Body of pancreas (tissue), 4 donors: ENCODE results near the gene CCDC195. TPM values are rescaled to one million over a fixed set of nuclear protein-coding genes. Genes with fewer than 3 reads are reported as not detected.
"Not testable (repeated sequence)": the region's sequence is repeated elsewhere in the genome, so short reads cannot be mapped to it uniquely, and the experiment has no call there.

Experiments
- ATAC-seq: fragments of 150-250 bp; one replicate; pipeline ENCODE4 v1.9.1; 2016
- DNase-seq, 4 donors: peaks; one replicate each; pipeline ENCODE4 v3.0.0-alpha.2; 2019
- H3K27ac ChIP-seq, 4 donors: fragments of 200-600 bp; sonication (generic); 1 replicate in 3 of 4; 2 replicates in 1 of 4; pipeline versions ENCODE4 v1.5.1 to v1.6.1; 2016 to 2019; ENCODE audit warnings: mild to moderate bottlenecking in 1 of 4, mixed read lengths in 1 of 4, moderate library complexity in 1 of 4
- H3K27me3 ChIP-seq, 2 donors: fragments of 200-600 bp; sonication (generic); one replicate each; pipeline ENCODE4 v1.6.0; 2016; ENCODE audit warnings: mild to moderate bottlenecking in 1 of 2
- H3K36me3 ChIP-seq, 2 donors: fragments of 200-600 bp; sonication (generic); replicated peaks in 1 of 2; 2 replicates each; pipeline ENCODE4 v1.5.1; 2016; ENCODE audit warnings: low read depth in 2 of 2; ENCODE audit not compliant: insufficient read depth in 1 of 2
- H3K4me1 ChIP-seq: fragments of 200-600 bp; sonication (generic); one replicate; pipeline ENCODE4 v1.6.0; 2016
- H3K4me3 ChIP-seq, 2 donors: fragments of 200-600 bp; sonication (generic); 1 replicate in 1 of 2; 2 replicates in 1 of 2; pipeline ENCODE4 v1.5.1; 2016 to 2019
- H3K9me3 ChIP-seq, 3 donors: fragments of 200-600 bp; sonication (generic); 1 replicate in 2 of 3; 2 replicates in 1 of 3; pipeline ENCODE4 v1.5.1; 2016
- CTCF ChIP-seq, 7 experiments: fragments of 450-650 bp in 4 of 7; fragments of 200-600 bp in 3 of 7; sonication (generic) in 3 of 7; IDR thresholded peaks; one replicate each; pipeline ENCODE4 v1.5.1; 2016 to 2019; ENCODE audit warnings: antibody characterized with exemption in 7 of 7
- POLR2A ChIP-seq, 3 donors: fragments of 450-650 bp; IDR thresholded peaks; one replicate each; pipeline ENCODE4 v1.6.1; 2016; ENCODE audit warnings: antibody characterized with exemption in 3 of 3, mild to moderate bottlenecking in 2 of 3
- WGBS, 2 donors: methylation state at CpG; one replicate each; pipeline ENCODE4 v1.1.5; 2017; 5-methylcytosine and 5-hydroxymethylcytosine counted together
- intact Hi-C: fragments of 100-400 bp; cut with DNase I; formaldehyde crosslinking; loops from one replicate; pipeline ENCODE4 v1.15.1; 2023
- total RNA-seq, 2 donors: library from RNA; depleted of rRNA; stranded (reverse); fragments of >200 nt; gene quantifications; one replicate each; pipeline ENCODE4 v1.1.0, GENCODE V29; 2016

CCDC195 gene
- total RNA-seq, 2 donors from 2014 or later, result not detected

DNA sequence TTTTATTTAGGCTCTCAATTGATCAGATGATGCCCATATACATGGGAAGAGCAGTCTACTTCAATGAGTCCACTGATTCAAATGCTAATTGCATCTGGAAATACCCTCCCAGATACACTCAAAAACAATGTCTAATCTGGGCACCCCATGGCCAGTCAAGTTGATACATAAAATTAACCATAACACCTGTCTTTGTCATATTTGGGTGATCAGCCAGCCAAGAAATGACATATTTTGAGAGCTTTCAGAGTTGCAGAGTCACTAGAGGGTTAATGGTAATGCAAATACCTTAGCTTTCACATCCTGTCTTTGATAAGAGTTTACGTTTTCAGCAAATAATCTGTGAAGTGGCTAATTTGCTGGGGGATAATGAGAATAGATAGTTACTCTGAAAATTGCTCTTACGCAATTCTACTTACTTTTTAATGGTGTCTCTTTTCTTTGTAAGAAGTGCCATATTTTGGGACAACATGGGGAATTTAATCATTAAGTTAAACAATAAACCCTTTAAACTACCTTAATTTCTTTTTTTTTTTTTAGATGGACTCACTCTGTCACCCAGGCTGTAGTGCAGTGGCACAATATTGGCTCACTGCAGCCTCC, 49.1 kb downstream of the CCDC195 start:
- DNase-seq (no peak), ATAC-seq (no peak)
- 46 to 53% methylated on average over 2 of the region's 2 CpGs for WGBS, 2 donors
- no peaks in the 10 kb centered on the region for H3K27me3 ChIP-seq
- peaks cover 0 to 9% (median 0%) of the 10 kb centered on the region in 3 donors for H3K9me3 ChIP-seq
- no peak overlapping the region for H3K4me3 ChIP-seq
- intact Hi-C loops, result no loop called here
- H3K4me1 ChIP-seq, result no peaks in the 10 kb centered on the region
- H3K27ac ChIP-seq, result no peak overlapping the region
- TF ChIP-seq CTCF (IDR thresholded peaks at IDR 0.05), result no peak
- no peaks in the 10 kb centered on the region for H3K36me3 ChIP-seq

DNA sequence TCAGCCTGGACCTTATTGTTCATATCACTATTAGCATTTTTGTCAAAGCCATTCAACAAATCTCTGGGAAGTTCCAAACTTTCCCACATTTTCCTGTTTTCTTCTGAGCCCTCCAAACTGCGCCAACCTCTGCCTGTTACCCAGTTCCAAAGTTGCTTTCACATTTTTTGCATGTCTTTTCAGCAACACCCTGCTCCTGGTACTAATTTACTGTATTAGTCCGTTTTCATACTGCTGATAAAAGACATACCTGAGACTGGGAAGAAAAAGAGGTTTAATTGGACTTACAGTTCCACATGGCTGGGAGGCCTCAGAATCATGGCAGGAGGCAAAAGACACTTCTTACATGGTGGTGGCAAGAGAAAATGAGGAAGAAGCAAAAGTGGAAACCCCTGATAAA, 52.8 kb downstream of the CCDC195 start:
- intact Hi-C loops, ATAC-seq, H3K4me3 ChIP-seq, DNase-seq, H3K9me3 ChIP-seq, H3K27me3 ChIP-seq, H3K36me3 ChIP-seq, H3K27ac ChIP-seq, H3K4me1 ChIP-seq: not testable (repeated sequence)
- 51 to 65% methylated on average over 2 of the region's 2 CpGs for WGBS, 2 donors

- H3K27ac ChIP-seq, ATAC-seq, H3K4me1 ChIP-seq, H3K27me3 ChIP-seq, DNase-seq, intact Hi-C loops, H3K36me3 ChIP-seq, H3K4me3 ChIP-seq, H3K9me3 ChIP-seq: not testable (repeated sequence)
- WGBS, 2 donors, result 54 to 58% methylated on average over 5 of the region's 5 CpGs
Measured at GRCh38 chr2:224661708-224662107, 54.5 kb downstream of the CCDC195 start.

DNA sequence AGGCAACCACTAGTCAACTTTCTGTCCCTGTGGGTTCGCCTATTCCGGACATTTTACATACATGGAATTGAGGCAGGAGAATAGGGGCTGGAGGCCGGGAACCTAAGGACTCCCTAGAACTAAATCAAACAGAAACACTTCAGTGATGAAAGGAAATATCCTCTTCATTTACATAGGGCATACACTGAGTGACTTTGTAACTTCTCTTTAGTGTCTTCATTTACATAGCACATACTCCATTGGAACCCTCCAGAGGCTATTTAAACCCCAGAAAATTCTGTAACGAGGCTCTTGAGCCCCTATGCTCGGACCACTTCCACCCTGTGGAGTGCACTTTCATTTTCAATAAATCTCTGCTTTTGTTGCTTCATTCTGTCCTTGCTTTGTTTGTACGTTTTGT, 56.5 kb downstream of the CCDC195 start:
- Histone ChIP-seq H3K27ac (no peak overlapping the region), H3K9me3 (peaks cover 0 to 9% (median 0%) of the 10 kb centered on the region in 3 donors), H3K4me1 (no peaks in the 10 kb centered on the region), H3K4me3 (no peak overlapping the region), H3K36me3 (no peaks in the 10 kb centered on the region), H3K27me3 (no peaks in the 10 kb centered on the region)
- DNase-seq, result no peak
- no peak for ATAC-seq
- TF ChIP-seq CTCF (IDR thresholded peaks at IDR 0.05) (no peak), POLR2A (IDR thresholded peaks at IDR 0.05) (no peak)
- intact Hi-C loops, result no loop called here
- WGBS, 2 donors, result 74 to 80% methylated on average over 6 of the region's 6 CpGs

DNA sequence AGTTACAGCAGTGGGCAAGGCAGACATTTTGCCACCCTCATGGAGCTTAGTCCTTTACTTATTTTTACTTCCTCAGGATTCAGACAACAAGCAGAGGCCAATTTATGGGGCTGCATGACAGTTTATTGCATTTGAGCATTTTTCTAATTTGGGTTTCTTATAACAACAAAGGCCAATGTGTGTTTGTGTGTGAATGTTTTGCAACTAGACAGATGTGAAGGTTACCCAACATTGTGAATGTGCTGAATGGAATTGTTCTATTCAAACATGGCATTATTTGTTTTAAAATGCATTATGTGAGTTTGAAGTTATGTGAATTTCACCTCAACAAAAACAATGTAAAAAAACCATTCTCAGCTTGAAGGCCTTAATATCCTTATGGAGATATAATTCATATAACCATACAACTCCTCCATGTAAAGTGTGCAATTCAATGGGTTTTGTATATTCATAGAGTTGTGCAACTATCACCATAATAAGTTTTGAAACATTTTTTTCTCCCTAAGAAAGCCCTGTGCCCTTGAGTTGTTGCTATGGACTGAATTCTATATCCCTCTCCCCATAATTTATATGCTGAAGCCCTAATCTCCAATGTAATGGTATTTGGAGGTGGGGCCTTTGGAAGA, 57.3 kb downstream of the CCDC195 start:
- H3K4me3 ChIP-seq, result no peak overlapping the region
- H3K27me3 ChIP-seq, result no peaks in the 10 kb centered on the region
- ATAC-seq (no peak), DNase-seq (no peak)
- H3K4me1 ChIP-seq, result no peaks in the 10 kb centered on the region
- intact Hi-C loops, result no loop called here
- H3K9me3 ChIP-seq, result peaks cover 0 to 9% (median 0%) of the 10 kb centered on the region in 3 donors
- H3K27ac ChIP-seq, result no peak overlapping the region
- TF ChIP-seq CTCF (IDR thresholded peaks at IDR 0.05), result no peak
- TF ChIP-seq POLR2A (IDR thresholded peaks at IDR 0.05), result no peak
- no peaks in the 10 kb centered on the region for H3K36me3 ChIP-seq

DNA sequence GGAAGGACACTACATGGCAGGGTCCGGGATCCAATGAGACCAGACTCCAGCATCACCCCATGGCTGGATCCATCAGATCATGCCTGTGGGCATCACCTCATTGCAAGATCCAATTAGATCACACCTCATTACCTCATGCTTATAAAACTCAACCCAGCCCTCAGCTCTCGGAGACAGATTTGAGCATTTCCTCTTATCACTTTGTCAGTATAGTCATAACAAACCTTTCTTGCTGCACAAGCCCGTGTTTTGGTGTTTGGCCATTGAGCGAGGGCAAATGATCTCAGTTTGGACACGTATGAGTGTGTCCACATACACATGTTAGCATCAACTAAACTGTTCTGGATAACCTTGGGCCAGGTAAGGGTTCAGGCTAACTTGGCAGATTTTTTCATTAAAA, 58.8 kb downstream of the CCDC195 start:
- no peaks in the 10 kb centered on the region for H3K36me3 ChIP-seq
- no peak overlapping the region for H3K27ac ChIP-seq
- H3K4me3 ChIP-seq, result no peak overlapping the region
- WGBS, 2 donors, result 70 to 73% methylated on average over 5 of the region's 5 CpGs
- H3K4me1 ChIP-seq, result no peaks in the 10 kb centered on the region
- TF ChIP-seq CTCF (IDR thresholded peaks at IDR 0.05) (no peak), POLR2A (IDR thresholded peaks at IDR 0.05) (no peak)
- ATAC-seq (no peak), DNase-seq (no peak)
- no peaks in the 10 kb centered on the region for H3K9me3 ChIP-seq
- intact Hi-C loops, result no loop called here
- H3K27me3 ChIP-seq, result no peaks in the 10 kb centered on the region
